ENCODE data around the gene MCC.

The MCC gene

DNA sequence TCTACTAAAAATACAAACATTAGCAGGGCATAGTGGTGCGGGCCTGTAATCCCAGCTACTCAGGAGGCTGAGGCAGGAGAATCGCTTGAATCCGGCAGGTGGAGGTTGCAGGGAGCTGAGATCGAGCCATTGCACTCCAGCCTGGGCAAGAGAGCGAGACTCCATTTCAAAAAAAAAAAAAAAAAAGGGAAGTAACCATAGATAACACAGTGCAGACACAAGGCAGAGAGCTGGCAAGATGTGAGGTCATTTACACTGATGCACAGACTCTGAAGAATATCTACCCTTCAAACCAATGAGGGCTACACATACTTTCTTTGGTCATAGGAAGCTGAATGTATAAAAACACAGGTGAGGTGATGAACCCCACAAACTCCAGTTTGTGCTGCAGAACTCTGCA, 379.8 kb downstream of the MCC start:
- no peak for DNase-seq (ENCODE audit: low spot score)

DNA sequence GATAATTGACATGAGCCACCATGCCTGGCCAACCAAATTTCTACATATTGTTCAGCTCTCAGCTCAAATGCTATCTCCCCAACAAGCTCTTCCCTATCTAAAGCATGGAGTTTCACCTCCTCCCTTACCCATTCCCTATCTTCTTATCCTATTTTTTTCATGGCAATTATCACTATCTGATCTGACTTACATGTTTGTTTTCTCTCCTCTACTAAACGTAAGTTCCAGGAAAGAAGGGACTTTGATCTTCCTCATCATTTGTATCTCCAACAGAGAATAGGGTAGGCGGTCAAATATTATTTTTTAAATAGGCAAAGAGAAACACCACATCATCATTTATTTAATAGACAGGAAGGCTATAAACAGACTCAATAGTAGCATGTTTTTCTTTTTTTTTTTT, 381.4 kb downstream of the MCC start:
- DNase-seq (ENCODE audit: low spot score) = no peak

DNA sequence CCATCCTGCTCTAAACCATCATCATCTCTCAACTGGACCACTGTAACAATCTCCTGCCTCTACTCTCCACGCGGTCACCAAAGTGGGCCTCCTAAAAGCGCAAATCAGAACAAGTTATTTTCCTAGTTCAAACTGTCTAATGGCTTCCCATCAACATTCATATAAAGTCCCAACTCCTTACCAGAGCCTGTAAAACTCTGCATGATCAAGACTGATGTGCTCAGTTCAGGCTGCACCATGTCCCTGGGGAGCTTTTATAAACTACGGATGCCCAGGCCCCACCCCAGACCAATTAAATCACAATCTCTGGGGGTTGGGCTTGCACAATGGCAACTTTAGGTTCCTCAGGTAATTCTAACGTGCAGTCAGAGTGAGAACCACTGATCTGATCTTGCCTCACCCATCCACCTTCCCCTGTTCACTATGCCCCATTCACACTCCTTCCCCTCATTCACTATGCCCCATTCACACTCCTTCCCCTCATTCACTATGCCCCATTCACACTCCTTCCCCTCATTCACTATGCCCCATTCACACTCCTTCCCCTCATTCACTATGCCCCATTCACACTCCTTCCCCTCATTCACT, 382.5 kb downstream of the MCC start:
- DNase-seq (ENCODE audit: low spot score) = no peak

DNA sequence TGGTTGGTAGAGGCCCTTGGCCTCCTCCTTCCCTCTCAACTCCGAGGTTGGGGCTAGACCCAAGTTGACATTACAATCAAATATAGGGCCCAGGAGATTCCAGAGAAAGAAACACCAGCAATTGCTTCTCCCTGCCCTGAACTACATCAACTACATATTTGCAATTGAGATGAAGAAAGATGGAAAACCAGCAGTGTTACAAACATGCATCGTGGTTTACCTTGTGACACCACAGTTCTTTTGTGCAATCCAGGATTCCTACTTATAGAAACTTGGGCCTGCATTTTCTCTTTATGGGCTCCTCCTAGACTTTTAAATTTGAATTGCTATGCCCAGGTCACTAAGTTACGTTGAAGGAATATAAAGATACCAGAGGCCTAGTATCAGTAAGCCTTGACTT, 384.9 kb downstream of the MCC start:
- DNase-seq (ENCODE audit: low spot score) = no peak

DNA sequence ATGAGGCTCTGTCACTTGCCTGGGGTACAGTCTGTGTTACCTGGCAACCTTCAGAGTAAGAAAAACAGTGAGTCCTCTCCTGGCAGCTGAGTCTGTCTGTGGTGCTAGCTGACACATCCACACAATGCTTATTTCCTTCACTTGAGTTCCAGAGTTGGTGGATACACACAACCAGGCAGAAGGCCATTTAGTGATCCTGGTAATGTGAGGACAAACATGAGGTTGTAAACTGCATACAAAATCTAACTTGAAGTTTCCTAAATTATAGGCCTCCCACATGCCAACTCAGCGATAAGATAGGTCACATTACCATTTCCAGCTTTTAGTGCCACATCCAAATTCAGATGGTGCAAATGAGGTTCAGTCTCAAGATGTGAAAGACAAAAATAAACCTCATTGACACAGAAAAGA, 386.1 kb downstream of the MCC start:
- no peak for DNase-seq (ENCODE audit: low spot score)

DNA sequence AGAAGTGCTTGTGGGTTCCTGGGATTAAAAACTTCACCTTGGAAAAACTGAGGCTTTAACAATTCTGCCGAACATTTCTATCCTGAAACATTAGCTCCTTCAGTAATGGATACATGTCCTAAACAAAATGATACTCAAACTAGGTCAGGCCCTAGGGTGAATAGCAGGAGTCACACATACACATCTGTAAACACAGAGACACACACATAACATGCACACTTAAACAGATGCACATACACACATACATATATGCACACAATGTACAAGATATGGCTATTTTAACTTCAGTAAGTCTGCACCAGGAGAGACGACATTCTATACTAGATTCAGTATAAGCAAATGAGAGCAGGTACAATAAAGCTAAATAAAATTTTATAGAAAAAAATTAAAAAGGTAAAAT, 387.3 kb downstream of the MCC start:
- DNase-seq (ENCODE audit: low spot score) = no peak

DNA sequence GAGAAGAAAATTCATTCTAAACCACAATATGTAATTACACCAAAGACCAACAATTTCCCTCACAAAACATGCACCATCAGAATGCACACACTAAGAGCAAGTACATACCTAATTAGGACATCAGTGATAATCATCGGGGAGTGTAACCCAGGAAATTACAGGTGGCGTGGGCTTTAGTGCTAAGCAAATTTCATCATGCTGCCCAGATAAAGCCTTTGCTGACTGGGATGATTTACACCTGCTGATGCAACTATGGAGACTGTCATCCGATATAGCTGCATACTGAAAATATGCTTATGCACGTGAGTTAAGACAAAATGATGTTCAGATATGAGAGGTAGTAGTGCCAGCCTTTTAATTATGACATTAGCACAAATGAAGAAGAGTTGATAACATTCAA, 388.4 kb downstream of the MCC start:
- no peak for DNase-seq (ENCODE audit: low spot score)

DNA sequence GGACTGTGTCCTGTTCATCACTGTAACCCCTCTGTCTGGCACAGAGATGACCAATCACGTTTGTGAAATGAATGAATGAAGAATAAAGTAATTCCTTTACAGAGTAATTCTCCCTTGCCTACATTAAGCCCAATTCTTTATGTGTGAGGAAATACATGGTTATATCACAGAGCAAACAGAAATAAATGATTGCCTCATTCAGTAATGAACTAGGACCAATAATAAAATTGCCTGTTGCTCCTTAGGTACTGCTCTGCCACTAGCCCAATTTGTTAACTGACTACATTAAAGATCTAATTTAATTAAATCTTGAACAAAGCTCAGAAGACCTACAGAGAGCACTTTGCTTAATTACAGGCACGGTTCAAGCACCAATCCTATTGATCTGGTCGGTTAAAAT, 389.9 kb downstream of the MCC start:
- DNase-seq (ENCODE audit: low spot score) = no peak

DNA sequence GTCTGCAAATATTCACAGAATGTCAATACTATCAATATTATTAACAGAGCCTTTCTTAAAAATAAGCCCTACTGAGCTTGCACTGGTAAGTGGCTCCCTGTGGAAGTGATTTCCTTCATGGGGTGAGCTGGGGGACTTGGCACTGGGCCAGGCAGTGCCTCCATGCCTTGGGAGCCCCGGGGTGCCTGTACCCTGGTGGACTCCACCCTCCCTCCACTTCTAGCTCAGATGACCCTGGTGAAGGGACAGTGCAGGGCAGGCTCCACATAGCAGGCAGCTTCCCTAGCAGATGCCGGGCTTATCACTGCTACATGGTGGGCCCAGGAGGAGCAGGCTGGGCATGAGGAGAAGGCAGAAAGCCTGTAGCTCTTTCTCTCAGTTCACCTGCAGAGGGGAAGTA, 392.4 kb downstream of the MCC start:
- no peak for DNase-seq (ENCODE audit: low spot score)

DNA sequence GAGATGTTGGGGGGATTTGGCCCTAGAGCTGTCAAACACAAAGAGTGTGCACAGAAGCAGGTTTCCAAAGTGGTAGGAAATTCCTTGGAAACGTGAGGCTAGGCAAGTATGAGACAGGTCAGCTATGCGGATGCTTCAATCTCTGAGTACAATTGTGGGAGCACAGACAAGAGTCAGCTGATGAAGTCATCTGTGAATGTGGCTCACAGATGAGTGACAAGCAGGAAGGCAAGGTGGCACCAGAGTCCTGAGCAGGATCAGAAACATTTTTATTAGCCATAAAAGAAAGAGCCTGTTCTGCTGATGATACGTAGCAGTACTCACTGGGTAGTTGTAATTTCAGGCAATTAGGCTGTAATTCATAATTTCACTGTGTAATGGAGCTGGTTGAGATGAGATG, 394.7 kb downstream of the MCC start:
- no peak for DNase-seq (ENCODE audit: low spot score)

DNA sequence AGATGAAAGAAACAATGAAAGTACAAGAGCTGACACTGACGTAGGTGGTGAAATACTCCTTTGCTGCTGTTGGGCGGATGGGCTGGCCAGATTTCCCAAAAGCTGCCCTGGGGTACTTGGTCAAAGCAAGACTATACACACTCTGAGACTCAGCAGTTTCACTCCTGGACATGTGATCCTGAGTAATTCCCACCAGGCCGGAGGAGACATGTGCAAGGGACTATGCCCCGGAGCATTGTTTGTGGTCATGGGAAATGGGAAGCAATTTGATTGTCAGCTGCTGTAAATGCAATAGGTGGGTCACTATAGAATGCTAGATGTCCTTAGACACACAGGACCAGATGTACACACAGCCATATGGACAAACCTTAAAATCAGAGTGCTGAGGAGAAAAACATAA, 395.6 kb downstream of the MCC start:
- no peak for DNase-seq (ENCODE audit: low spot score)

DNA sequence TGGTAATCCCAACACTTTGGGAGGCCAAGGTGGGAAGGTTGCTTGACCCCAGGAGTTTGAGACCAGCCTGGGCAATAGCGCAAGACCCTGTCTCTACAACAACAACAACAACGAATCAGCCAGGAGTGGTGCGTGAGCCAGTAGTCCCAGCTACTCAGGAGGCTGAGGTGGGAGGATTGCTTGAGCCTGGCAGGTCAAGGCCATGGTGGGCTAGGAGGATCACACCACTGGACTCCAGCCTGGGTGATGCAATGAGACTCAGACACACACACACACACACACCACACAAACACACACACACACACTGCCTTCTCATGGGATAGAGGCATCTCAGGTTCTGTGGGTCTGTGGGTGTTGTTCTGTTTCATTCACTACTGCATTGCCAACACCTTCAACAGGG, 396.6 kb downstream of the MCC start:
- no peak for DNase-seq (ENCODE audit: low spot score)

DNA sequence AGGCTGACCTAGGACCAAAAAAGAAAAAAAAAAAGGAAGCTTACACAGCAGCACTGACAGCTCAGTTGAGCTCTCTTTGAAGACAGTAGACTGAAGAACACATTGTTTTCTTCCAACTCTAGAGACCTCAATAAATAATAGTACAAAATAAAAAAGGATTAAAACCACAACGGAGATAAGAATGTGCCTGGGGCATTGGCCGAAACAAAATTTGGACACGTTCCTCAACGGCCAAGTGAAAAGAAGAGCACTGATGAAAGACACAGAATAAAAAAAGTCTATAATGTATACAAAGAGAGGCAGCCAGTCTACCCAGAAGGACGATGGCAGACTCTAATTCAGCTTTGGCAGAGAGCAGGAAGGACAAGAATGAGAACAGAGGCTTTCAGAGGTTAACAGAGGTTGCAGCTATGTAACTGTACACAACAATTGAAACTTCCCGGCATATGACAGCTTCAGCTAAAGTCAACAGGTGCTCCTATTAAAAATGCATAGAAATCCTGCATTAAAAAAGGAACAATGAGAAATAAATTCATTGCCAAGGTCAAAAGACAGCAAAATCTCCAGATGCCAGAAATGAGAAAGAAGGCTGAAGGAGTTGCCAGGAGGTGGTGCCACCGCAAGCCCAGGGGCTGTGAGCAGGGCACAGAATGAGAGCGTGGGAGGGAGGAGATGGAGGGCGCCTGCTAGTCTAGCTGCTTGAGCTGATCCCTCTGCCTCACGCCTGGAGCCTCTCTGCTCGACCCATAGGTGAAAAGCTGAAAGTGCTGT, 397.7 kb downstream of the MCC start:
- no peak for DNase-seq (ENCODE audit: low spot score)

DNA sequence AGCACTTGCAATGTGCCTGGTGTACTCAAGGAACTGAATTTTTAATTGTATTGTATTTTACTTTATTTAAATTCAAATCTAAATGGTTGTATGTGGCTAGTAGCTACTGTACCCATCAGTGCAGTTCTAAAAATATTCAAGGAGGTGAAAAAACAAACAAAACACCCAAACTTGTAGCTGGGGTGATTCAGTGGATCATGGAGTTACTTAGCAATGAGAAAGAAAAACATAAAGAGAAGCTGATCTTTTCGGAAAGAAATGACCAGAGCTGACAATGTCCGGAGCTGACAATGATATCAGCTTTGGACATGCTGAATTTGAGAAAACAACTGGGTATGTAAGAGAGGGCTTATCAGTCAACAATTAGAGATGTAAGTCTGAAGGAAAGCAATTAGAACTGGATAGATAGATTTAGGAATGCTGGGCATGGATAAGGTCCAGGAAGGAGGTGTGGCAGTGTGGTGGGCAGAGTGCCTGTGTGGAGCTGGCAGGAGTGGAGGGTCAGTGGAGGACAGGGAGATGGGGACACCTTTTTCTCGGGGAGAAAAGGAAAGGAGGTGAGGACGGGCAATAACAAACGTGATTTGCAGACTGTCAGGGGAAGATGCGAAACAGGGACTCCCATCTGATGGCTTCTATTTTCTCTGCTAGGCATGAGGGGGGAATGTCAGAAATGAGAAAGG, 398.5 kb downstream of the MCC start:
- DNase-seq (ENCODE audit: low spot score) = no peak

DNA sequence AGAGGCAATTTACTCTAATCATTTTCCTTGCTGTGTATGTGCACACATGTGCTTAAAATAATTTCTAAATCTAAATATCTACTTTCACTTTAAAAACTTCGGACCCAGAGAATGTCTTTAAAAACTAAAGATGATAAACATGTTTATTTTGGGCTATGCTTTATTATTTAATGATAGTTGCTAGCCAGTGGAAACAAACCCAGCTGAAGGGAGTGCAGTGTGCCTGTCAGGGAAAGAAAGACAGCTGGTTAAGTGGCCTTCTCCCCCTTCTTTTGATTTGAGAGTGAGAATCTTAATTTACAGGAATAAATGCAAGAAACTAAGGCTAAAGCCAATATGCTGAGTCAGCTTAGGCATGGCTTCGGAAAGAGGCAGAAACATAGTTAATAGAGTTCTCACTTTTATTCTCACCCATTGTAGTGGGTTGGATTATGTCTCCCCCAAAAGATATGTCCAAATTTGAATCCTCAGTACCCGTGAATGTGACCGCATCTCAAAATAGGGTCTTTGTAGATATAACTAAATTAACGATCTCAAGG, 400.2 kb downstream of the MCC start:
- DNase-seq (ENCODE audit: low spot score) = no peak

DNA sequence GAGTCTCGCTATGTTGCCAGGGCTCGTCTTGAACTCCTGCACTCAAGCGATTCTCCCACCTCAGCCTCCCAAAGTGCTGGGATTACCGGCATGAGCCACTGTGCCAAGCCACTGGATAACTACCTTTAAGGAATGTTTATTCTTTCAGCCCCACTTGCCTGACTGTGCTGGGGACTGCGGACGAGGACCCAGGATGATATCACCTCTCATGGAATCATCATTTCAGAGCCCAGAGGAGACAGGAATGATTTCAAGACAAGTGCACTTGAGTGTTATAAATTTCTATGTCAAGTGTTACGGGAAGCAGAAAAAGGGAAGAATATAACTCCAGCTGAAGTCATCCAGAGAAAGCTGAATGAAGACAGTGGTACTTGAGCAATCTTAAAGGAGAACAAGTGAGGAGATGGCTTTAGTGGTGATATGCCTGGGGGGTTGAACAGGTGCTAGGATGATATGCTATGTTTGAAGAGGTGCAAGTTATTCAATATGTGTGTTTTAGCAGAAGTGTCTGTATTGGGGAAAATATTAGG, 402.3 kb downstream of the MCC start:
- no peak for DNase-seq (ENCODE audit: low spot score)

DNA sequence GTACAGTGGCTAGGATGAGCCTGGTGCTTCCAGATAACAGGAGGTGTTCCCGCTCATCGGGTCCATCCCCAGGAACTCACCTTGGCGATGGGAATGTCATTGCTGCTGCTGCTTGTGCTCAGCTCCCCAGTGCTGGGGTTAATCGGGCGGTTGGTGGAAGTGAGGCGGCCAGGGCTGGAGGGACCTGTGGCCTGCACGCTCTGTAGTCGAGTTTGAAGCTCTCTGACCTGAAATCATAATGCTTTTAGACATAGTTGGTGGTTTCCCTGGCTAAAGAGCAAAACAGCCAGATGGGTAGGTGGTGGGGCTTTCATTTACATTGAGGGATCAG, 403.2 kb downstream of the MCC start:
- no peak for DNase-seq (ENCODE audit: low spot score)

DNA sequence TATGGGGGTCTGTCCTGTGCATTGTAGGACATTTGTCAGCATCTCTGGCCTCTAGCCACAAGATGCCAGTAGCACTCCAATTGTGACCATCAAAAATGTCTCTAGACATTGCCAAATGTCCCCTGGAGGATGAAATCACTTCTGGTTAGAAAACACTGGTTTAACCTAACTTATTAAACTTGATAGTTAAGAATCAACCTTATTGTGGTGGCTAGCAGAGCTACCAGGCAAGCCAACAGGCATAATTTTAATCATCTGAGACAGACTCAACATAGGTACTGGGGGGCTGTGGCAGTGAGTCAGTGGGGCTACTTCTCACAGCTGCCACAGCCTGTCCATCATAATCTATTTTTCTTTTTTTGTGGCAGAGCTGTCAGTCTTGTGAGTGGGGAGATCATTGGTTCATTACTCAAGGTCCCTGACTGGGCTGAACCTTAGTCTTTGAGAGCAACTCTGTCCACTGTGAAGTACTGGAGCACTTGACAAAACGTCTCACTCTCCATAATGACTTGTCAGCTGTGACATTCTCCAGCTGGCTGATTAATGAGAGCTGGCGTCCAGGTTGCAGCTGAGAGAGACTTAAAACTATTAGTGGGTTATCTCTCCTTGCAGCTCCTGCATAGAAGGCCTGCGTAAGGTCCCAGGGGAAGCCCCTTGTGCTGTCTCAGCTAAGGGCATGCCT, 403.7 kb downstream of the MCC start:
- DNase-seq (ENCODE audit: low spot score) = no peak

DNA sequence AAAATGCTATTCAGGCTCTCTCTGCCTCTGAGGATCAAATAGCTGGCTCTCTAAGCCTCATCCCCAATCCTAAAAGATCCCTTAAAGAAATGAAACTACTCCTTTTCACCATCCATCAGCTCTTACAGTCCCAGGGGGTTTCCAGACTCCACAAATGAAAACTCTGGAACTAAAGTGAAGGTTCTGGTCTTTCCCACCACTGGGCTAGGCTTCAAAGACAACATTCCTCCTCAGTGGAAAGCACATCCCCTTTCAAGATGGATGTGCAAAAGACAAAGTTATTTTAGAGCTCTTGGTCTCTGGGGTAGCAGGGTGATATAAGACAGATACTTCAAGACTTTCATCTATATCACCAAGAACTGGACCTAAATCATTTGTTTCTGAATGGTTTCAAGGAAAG, 404.8 kb downstream of the MCC start:
- no peak for DNase-seq (ENCODE audit: low spot score)

DNA sequence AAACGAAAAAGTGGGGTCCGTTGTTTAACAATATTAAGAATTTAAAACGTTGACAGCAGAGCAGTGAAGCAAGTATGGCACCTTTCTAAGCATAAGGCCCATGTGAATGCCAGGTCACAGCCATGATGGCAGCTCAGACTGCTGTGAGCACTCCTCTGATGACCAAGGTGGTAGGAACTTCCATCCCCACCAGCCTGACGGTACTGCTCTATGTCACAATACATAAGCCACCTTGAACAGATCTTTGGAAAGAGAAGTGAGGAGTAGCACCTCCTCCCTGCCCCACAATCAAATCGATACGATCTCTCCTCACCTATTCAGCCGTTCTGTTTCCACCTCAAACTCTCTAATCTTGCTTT, 405.7 kb downstream of the MCC start:
- DNase-seq (ENCODE audit: low spot score) = no peak

DNA sequence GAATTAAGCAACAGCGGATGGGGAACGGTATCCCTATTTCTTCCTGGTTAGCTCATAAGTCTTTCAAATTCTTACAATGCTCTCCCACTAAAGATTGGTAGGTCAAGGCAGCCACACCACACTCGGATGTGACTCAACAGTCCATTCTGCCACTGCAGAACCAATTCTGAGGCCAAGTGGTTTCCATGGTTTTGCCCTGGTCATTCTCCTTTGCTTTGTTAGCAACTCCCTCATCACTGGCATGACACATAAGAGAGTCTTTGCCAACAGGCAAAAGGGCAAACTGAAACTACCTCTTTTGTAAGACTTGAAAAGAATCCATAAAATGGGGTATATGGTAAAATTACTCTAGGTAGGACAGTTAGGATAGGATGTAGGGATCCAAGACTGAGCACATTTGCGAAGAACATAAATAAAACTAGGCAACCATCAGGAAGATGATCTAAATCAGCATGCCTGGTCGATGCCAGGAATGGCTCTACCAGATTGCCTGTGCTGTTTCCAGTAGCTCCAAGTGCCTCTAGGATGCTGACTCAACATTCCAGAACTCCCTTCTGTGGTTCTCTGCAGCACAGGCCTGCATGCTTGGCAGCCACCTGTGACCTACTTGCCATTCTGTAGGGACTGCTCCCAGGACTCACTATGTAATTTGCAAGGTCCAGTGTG, 406.2 kb downstream of the MCC start:
- DNase-seq (ENCODE audit: low spot score) = peak; percentile 27
